GM12891 (cell line): ENCODE measurements around the gene ZBTB12.
"Not testable (repeated sequence)": the region's sequence is repeated elsewhere in the genome, so short reads cannot be mapped to it uniquely, and the experiment has no call there.

ENCODE experiments used
- DNase-seq: peaks from one replicate; pipeline ENCODE4 v3.0.0; 2011; ENCODE audit warnings: low spot score; ENCODE audit not compliant: insufficient read length
- FAIRE-seq: peaks from 2 replicates; lab custom pipeline; 2011; peaks lifted over from hg19 to GRCh38; lab: Jason Lieb, UNC
- PAX5 ChIP-seq: IDR thresholded peaks from 2 replicates; pipeline ENCODE4 v1.6.1; 2011; ENCODE audit warnings: low read length, moderate library complexity, mild to moderate bottlenecking; ENCODE audit not compliant: insufficient read depth, severe bottlenecking
- POLR2A ChIP-seq: IDR thresholded peaks from 2 replicates; pipeline ENCODE4 v1.6.1; 2011; ENCODE audit warnings: low read depth, low read length, control low read depth
- POLR2AphosphoS5 ChIP-seq: IDR thresholded peaks from 2 replicates; pipeline ENCODE4 v1.6.1; 2011; ENCODE audit warnings: low read depth, low read length, control low read depth
- POU2F2 ChIP-seq: IDR thresholded peaks from 2 replicates; pipeline ENCODE4 v1.6.1; 2011; ENCODE audit warnings: low read depth, mild to moderate bottlenecking, control low read depth, low read length, moderate library complexity
- SPI1 ChIP-seq: IDR thresholded peaks from 2 replicates; pipeline ENCODE4 v1.6.1; 2011; ENCODE audit warnings: low read depth, low read length, control low read depth
- TAF1 ChIP-seq: IDR thresholded peaks from 2 replicates; pipeline ENCODE4 v1.6.1; 2011; ENCODE audit warnings: low read depth, low read length, control low read depth

The ZBTB12 gene

GRCh38 chr6:31920811-31921210 is 18.9 kb upstream of the ZBTB12 start:
- FAIRE-seq, result no peak

GRCh38 chr6:31919624-31920303 is 17.9 kb upstream of the ZBTB12 start:
- TF ChIP-seq SPI1 (no peak), POLR2AphosphoS5 (no peak)
- no peak for DNase-seq
- no peak for FAIRE-seq

More at GRCh38 chr6:31920811-31921210, 18.9 kb upstream of the ZBTB12 start:
- DNase-seq, result no peak
- TF ChIP-seq SPI1 (no peak), POU2F2 (no peak), TAF1 (no peak), POLR2A (no peak), PAX5 (no peak), POLR2AphosphoS5 (no peak)

GRCh38 chr6:31918069-31918720 is 16.3 kb upstream of the ZBTB12 start:
- FAIRE-seq (no peak), DNase-seq (no peak)
- TF ChIP-seq PAX5 (no peak), POLR2AphosphoS5 (no peak)

GRCh38 chr6:31915756-31916155 is 13.9 kb upstream of the ZBTB12 start:
- TF ChIP-seq POU2F2 (no peak), POLR2A (no peak), TAF1 (no peak), SPI1 (no peak), PAX5 (no peak), POLR2AphosphoS5 (no peak)
- no peak for DNase-seq
- FAIRE-seq, result no peak

GRCh38 chr6:31915351-31915750 is 13.5 kb upstream of the ZBTB12 start:
- DNase-seq (no peak), FAIRE-seq (no peak)
- TF ChIP-seq POU2F2, result no peak
- TF ChIP-seq POLR2AphosphoS5, result no peak
- TF ChIP-seq TAF1, result no peak
- no peak for TF ChIP-seq SPI1
- TF ChIP-seq PAX5, result no peak
- TF ChIP-seq POLR2A, result no peak

GRCh38 chr6:31911826-31912585 is 10.1 kb upstream of the ZBTB12 start:
- TF ChIP-seq PAX5 (no peak), POU2F2 (no peak), SPI1 (no peak), TAF1 (no peak), POLR2AphosphoS5 (no peak), POLR2A (no peak)
- no peak for FAIRE-seq

GRCh38 chr6:31909298-31909697 is 7.4 kb upstream of the ZBTB12 start:
- not testable (repeated sequence) for DNase-seq, FAIRE-seq

More at GRCh38 chr6:31911826-31912585, 10.1 kb upstream of the ZBTB12 start:
- DNase-seq, result no peak

- DNase-seq, result peak; percentile 49
- TF ChIP-seq POU2F2 (peak; percentile 89), PAX5 (no peak)
- no peak for FAIRE-seq
Observed at GRCh38 chr6:31908791-31909190, 6.9 kb upstream of the ZBTB12 start.

GRCh38 chr6:31908255-31908654 is 6.4 kb upstream of the ZBTB12 start:
- DNase-seq, FAIRE-seq: not testable (repeated sequence)

GRCh38 chr6:31907158-31907813 is 5.4 kb upstream of the ZBTB12 start:
- no peak for DNase-seq
- FAIRE-seq, result peak; percentile 31
- no peak for TF ChIP-seq POLR2AphosphoS5
- no peak for TF ChIP-seq POLR2A
- no peak for TF ChIP-seq POU2F2
- TF ChIP-seq TAF1, result no peak
- TF ChIP-seq PAX5, result no peak
- no peak for TF ChIP-seq SPI1

GRCh38 chr6:31906727-31907126 is 4.8 kb upstream of the ZBTB12 start:
- FAIRE-seq, result not testable (repeated sequence)

More at GRCh38 chr6:31906727-31907126, 4.8 kb upstream of the ZBTB12 start:
- DNase-seq, result not testable (repeated sequence)
